ENCODE measurements around the gene CNN2.

DNA sequence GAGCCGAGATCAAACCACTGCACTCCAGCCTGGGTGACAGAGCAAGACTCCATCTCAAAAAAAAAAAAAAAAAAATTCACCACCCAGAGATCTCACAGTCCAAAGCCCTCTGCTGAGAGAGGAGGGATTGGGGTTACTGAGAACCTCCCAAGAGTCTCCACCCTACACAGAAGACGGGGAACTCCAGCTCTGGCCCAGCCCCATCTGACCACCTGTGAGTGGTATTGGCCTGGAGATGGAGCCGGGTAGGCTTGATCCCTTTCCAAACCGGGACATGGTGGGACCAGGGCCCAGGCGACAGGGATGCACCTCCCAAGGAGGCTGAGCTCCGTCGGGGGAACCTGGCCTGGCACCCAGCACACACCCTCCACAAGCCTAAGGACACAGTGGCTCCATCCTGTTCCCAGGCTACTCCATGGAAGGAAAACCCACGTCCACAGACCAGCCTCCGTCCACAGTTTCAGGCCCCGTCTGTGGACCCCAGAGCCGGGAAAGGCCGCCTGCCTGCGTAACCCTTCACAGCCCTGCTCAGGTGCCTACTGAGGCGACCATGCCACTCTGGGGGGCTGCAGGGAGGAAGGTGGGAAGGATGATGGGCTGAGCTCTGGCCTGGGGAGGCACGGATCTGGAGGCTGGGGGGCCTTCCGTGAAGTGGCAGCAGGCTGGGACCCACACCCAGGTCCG is 7.3 kb upstream of the CNN2 start:
- TF ChIP-seq, protein P1, sequence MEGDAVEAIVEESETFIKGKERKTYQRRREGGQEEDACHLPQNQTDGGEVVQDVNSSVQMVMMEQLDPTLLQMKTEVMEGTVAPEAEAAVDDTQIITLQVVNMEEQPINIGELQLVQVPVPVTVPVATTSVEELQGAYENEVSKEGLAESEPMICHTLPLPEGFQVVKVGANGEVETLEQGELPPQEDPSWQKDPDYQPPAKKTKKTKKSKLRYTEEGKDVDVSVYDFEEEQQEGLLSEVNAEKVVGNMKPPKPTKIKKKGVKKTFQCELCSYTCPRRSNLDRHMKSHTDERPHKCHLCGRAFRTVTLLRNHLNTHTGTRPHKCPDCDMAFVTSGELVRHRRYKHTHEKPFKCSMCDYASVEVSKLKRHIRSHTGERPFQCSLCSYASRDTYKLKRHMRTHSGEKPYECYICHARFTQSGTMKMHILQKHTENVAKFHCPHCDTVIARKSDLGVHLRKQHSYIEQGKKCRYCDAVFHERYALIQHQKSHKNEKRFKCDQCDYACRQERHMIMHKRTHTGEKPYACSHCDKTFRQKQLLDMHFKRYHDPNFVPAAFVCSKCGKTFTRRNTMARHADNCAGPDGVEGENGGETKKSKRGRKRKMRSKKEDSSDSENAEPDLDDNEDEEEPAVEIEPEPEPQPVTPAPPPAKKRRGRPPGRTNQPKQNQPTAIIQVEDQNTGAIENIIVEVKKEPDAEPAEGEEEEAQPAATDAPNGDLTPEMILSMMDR (IDR thresholded peaks at IDR 0.05): no peak
- no peak for TF ChIP-seq POLR2A (IDR thresholded peaks at IDR 0.05)

Data from body of pancreas (tissue), 4 donors.